Spleen (tissue), 7 donors: ENCODE data around the gene PTEN.

ENCODE experiments used
- CTCF ChIP-seq, 11 experiments: fragments of 200-600 bp in 7 of 11; fragments of 450-650 bp in 4 of 11; sonication (generic) in 4 of 11; IDR thresholded peaks in 8 of 11; conservative IDR thresholded peaks in 3 of 11; 1 replicate in 7 of 11; 2 replicates in 4 of 11; pipeline versions ENCODE4 v1.4.0 to v1.8.0; 2016 to 2021; ENCODE audit warnings: antibody characterized with exemption in 11 of 11, inconsistent platforms in 4 of 11, mild to moderate bottlenecking in 1 of 11
- POLR2A ChIP-seq, 3 donors: fragments of 450-650 bp; IDR thresholded peaks; one replicate each; pipeline ENCODE4 v1.5.1; 2017; ENCODE audit warnings: antibody characterized with exemption in 3 of 3, mild to moderate bottlenecking in 1 of 3
- POLR2AphosphoS5 ChIP-seq, 3 donors: sonication (generic); formaldehyde crosslinking; IDR thresholded peaks; one replicate each; pipeline ENCODE4 v1.5.1; 2017; ENCODE audit warnings: antibody characterized with exemption in 3 of 3
- donor health status: DM: no; HTN: no; CAD: no; lungs with moderate emphysema.
- donor health status: DM: no; HTN: no; CAD: no.
- donor health status: DM: no; HTN: no; CAD: no.

DNA sequence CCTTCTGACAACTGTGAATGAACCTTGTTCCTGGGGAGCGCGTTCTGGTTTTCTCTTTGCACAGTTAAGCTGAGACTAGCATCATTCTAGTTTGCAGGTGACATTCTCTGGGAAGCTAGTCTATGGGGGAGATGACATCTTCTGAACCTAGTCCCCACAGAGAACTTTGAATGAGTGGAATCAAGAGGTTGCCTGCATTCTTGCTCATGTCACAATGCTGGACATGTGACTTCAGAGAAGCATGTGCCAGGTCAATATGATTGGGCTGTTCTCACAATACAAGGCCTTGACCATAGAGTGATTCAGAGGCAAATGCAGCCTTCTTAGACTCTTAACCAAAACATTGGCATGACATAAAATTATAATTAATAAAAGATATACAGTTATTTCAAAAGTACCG, 22.2 kb upstream of the PTEN start:
- TF ChIP-seq CTCF (IDR thresholded peaks at IDR 0.05 in 8 of 11, conservative IDR thresholded peaks at IDR 0.05 in 3 of 11) (no peak), POLR2AphosphoS5 (IDR thresholded peaks at IDR 0.05) (no peak), POLR2A (IDR thresholded peaks at IDR 0.05) (no peak)
